Muscle layer of duodenum (tissue), 2 donors: ENCODE data around the gene RAB40AL.

Experiments
- H3K27ac ChIP-seq: one replicate; pipeline ENCODE4 v1.7.0; 2013; ENCODE audit warnings: mild to moderate bottlenecking, low read length
- H3K27me3 ChIP-seq: one replicate; pipeline ENCODE4 v1.7.0; 2013; ENCODE audit warnings: low read depth, mild to moderate bottlenecking, control low read depth, low read length
- H3K36me3 ChIP-seq, 2 donors: one replicate each; pipeline ENCODE4 v1.7.0; 2013; ENCODE audit warnings: low read length in 2 of 2, control low read depth in 1 of 2, mild to moderate bottlenecking in 1 of 2; ENCODE audit not compliant: insufficient read depth in 2 of 2, control insufficient read depth in 1 of 2
- H3K4me1 ChIP-seq, 2 donors: one replicate each; pipeline ENCODE4 v1.7.0; 2013; ENCODE audit warnings: low read length in 2 of 2, mild to moderate bottlenecking in 2 of 2, control low read depth in 1 of 2, moderate library complexity in 1 of 2; ENCODE audit not compliant: insufficient read depth in 2 of 2, control insufficient read depth in 1 of 2
- H3K4me3 ChIP-seq, 2 donors: one replicate each; pipeline ENCODE4 v1.7.0; 2013; ENCODE audit warnings: low read length in 2 of 2, low read depth in 1 of 2, mild to moderate bottlenecking in 1 of 2
- H3K9me3 ChIP-seq, 2 donors: one replicate each; pipeline ENCODE4 v1.7.0; 2013; ENCODE audit warnings: low read length in 2 of 2, control low read depth in 1 of 2, mild to moderate bottlenecking in 1 of 2; ENCODE audit not compliant: control insufficient read depth in 1 of 2
- donor health status: healthy.

RAB40AL gene

GRCh38 chrX:102985192-102985591 lies 48.1 kb downstream of the RAB40AL start:
- H3K4me3 ChIP-seq: no peak overlapping the region
- no peaks in the 10 kb centered on the region for H3K36me3 ChIP-seq
- no peaks in the 10 kb centered on the region for H3K9me3 ChIP-seq
- H3K27me3 ChIP-seq: no peaks in the 10 kb centered on the region
- H3K27ac ChIP-seq: no peak overlapping the region
- H3K4me1 ChIP-seq: no peaks in the 10 kb centered on the region
